K562 (cell line): ENCODE data around the gene PARD3B. TPM values are rescaled to one million over a fixed set of nuclear protein-coding genes. Genes with fewer than 3 reads are reported as not detected.

Experiments used
- ATAC-seq: fragments of 200-7000 bp; cut with Tn5 transposase; 3 replicates; pipeline ENCODE4 v1.9.1; 2020; ENCODE audit warnings: moderate library complexity
- BruUV-seq: library from RNA; stranded (reverse); fragments of 400-500 nt; replicated peaks from 2 replicates; lab custom pipeline; 2021; lab: Mats Ljungman, UMichigan
- CTCF ChIA-PET: fragments of 300-600 bp; formaldehyde crosslinking; extraction: SDS; loops from one replicate; lab custom pipeline; 2021; ENCODE audit warnings: low intra/inter-chr PET ratio; lab: Yijun Ruan, JAX
- POLR2A ChIA-PET: fragments of 300-600, 350-650 bp; sonication (Branson Sonifier 250); formaldehyde crosslinking; extraction: SDS; loops from one replicate; lab custom pipeline; 2021; ENCODE audit warnings: antibody characterized with exemption, inconsistent platforms; lab: Yijun Ruan, JAX
- DNase-seq, 4 experiments: peaks; one replicate each; pipeline versions ENCODE4 v3.0.0 to v3.0.0-alpha.2; 2011 to 2018; ENCODE audit warnings: low spot score in 3 of 4, mixed read lengths in 3 of 4; ENCODE audit errors: extremely low read depth in 1 of 4
- FAIRE-seq: peaks from 2 replicates; lab custom pipeline; 2011; peaks lifted over from hg19 to GRCh38; lab: Jason Lieb, UNC
- H2AFZ ChIP-seq: 2 replicates; pipeline ENCODE4 v1.6.0; 2011; ENCODE audit warnings: low read depth, low read length, control low read depth, inconsistent platforms
- H3K27ac ChIP-seq: fragments of 200-600 bp; 3 replicates; pipeline ENCODE4 v1.8.0; 2011; ENCODE audit warnings: low read depth, mild to moderate bottlenecking, control low read depth, inconsistent platforms, low read length, moderate library complexity, mixed read lengths; ENCODE audit errors: extremely low read depth
- H3K27me3 ChIP-seq, 2 experiments: fragments of 300-600 bp in 1 of 2; 2 replicates in 1 of 2; 3 replicates in 1 of 2; pipeline versions ENCODE4 v1.6.0 to v1.8.0; 2011; ENCODE audit warnings: inconsistent platforms in 2 of 2, low read length in 2 of 2, mild to moderate bottlenecking in 1 of 2, mixed read lengths in 1 of 2, moderate library complexity in 1 of 2; ENCODE audit not compliant: control insufficient read depth in 2 of 2, insufficient read depth in 2 of 2
- H3K36me3 ChIP-seq: fragments of 300-600 bp; 3 replicates; pipeline ENCODE4 v1.8.0; 2011; ENCODE audit warnings: mild to moderate bottlenecking, low read length, inconsistent platforms; ENCODE audit not compliant: control insufficient read depth, insufficient read depth
- H3K4me1 ChIP-seq, 2 experiments: fragments of 200-600 bp in 1 of 2; replicated peaks in 1 of 2; 2 replicates in 1 of 2; 3 replicates in 1 of 2; pipeline versions ENCODE4 v1.5.1 to v1.8.0; 2011; ENCODE audit warnings: inconsistent platforms in 2 of 2, low read length in 2 of 2, mild to moderate bottlenecking in 1 of 2, mixed read lengths in 1 of 2, moderate library complexity in 1 of 2; ENCODE audit not compliant: control insufficient read depth in 2 of 2, insufficient read depth in 2 of 2
- H3K4me2 ChIP-seq: 2 replicates; pipeline ENCODE4 v1.6.1; 2011; ENCODE audit warnings: low read length, control low read depth, inconsistent platforms, mixed read lengths; ENCODE audit not compliant: insufficient read depth
- H3K4me3 ChIP-seq: fragments of 200-600 bp; sonication (generic), shearing (Covaris generic); 2 replicates; pipeline ENCODE4 v1.5.1; 2016; ENCODE audit warnings: control low read depth, inconsistent platforms
- H3K79me2 ChIP-seq: fragments of 200-600 bp; 3 replicates; pipeline ENCODE4 v1.8.0; 2011; ENCODE audit warnings: low read length, inconsistent platforms; ENCODE audit not compliant: control insufficient read depth, insufficient read depth
- H3K9ac ChIP-seq, 2 experiments: 2 replicates each; pipeline versions ENCODE4 v1.6.0 to v1.6.1; 2011; ENCODE audit warnings: low read depth in 2 of 2, low read length in 2 of 2, control low read depth in 1 of 2, inconsistent platforms in 1 of 2, mild to moderate bottlenecking in 1 of 2, mixed read lengths in 1 of 2; ENCODE audit not compliant: insufficient read depth in 1 of 2
- H3K9me1 ChIP-seq: one replicate; pipeline ENCODE4 v1.6.0; 2011; ENCODE audit warnings: inconsistent platforms, mild to moderate bottlenecking, low read length, moderate library complexity; ENCODE audit not compliant: control insufficient read depth, insufficient read depth
- H3K9me3 ChIP-seq: replicated peaks from 2 replicates; pipeline ENCODE4 v1.5.1; 2011; ENCODE audit warnings: low read depth, low read length, inconsistent platforms; ENCODE audit not compliant: control insufficient read depth, insufficient read depth
- H4K20me1 ChIP-seq: replicated peaks from 2 replicates; pipeline ENCODE4 v1.6.1; 2011; ENCODE audit warnings: low read length, inconsistent platforms, mixed read lengths; ENCODE audit not compliant: control insufficient read depth, insufficient read depth
- FOSL1 ChIP-seq: fragments of 200-800 bp; sonication (Bioruptor generic); conservative IDR thresholded peaks from 2 replicates; pipeline ENCODE4 v1.6.1; 2016; ENCODE audit warnings: missing genetic modification characterization, missing compliant biosample characterization
- FOXJ3 ChIP-seq: sonication (generic); formaldehyde crosslinking; IDR thresholded peaks from 2 replicates; pipeline ENCODE4 v1.4.0; 2020; ENCODE audit warnings: mild to moderate bottlenecking, missing genetic modification reagents
- MYBL2 ChIP-seq, 2 experiments: fragments of 450-650 bp in 1 of 2; sonication (generic) in 1 of 2; formaldehyde crosslinking in 1 of 2; IDR thresholded peaks; 2 replicates each; pipeline versions ENCODE4 v1.6.1 to v1.8.1; 2017 to 2022; ENCODE audit warnings: borderline replicate concordance in 1 of 2, inconsistent platforms in 1 of 2, low read depth in 1 of 2, mild to moderate bottlenecking in 1 of 2, missing genetic modification reagents in 1 of 2, moderate library complexity in 1 of 2
- PTRF ChIP-seq: fragments of 450-650 bp; IDR thresholded peaks from 2 replicates; pipeline ENCODE4 v1.6.1; 2016; ENCODE audit warnings: mild to moderate bottlenecking, missing genetic modification characterization, missing compliant biosample characterization
- XRCC5 ChIP-seq: fragments of 200-400 bp; formaldehyde crosslinking; IDR thresholded peaks from 2 replicates; pipeline ENCODE4 v1.6.1; 2017; ENCODE audit warnings: low read depth, mild to moderate bottlenecking, low read length
- ZFP36 ChIP-seq: fragments of 150-350 bp; IDR thresholded peaks from 2 replicates; pipeline ENCODE4 v1.6.1; 2018; ENCODE audit warnings: low read length, low read depth; ENCODE audit not compliant: partially characterized antibody
- ZMIZ1 ChIP-seq, 2 experiments: fragments of 150-350 bp in 1 of 2; IDR thresholded peaks; 2 replicates each; pipeline ENCODE4 v1.6.1; 2012 to 2016; ENCODE audit warnings: low read depth in 2 of 2, low read length in 2 of 2, mild to moderate bottlenecking in 1 of 2, moderate library complexity in 1 of 2
- ZNF785 ChIP-seq: fragments of 250-450 bp; sonication (Bioruptor Pico); IDR thresholded peaks from 2 replicates; pipeline ENCODE4 v1.4.0; 2020; ENCODE audit warnings: mild to moderate bottlenecking
- WGBS: fragments of 100-300 bp; shearing (Covaris generic); methylation state at CpG from one replicate; pipeline ENCODE4 v1.1.6; 2016; ENCODE audit warnings: low coverage, mixed read lengths; ENCODE audit not compliant: insufficient coverage; ENCODE audit errors: missing lambda C conversion rate; 5-methylcytosine and 5-hydroxymethylcytosine counted together
- in situ Hi-C: fragments of 300-500 bp; cut with MboI; formaldehyde crosslinking; loops from 4 replicates; pipeline ENCODE4 v1.15.0; 2018; ENCODE audit warnings: inconsistent platforms, mixed read lengths
- intact Hi-C: fragments of 100-400 bp; cut with micrococcal nuclease; formaldehyde crosslinking; loops from 2 replicates; pipeline ENCODE4 v1.14.2; 2022
- polyA plus RNA-seq, 8 experiments: library from polyadenylated mRNA; depleted of rRNA in 4 of 8; stranded (reverse) in 5 of 8; unstranded in 3 of 8; fragments of >200 nt; fragmentation: Nextera tagmentation in 2 of 8; fragmentation: Illumina TruSeq in 1 of 8; extraction: Ambion mirVana in 2 of 8; extraction: Trizol in 1 of 8; gene quantifications; 2 replicates each; pipeline versions ENCODE4 v1.2.1 to v1.2.3, GENCODE V29; 2011 to 2014; ENCODE audit warnings: inconsistent platforms in 1 of 8, missing spikeins in 1 of 8
- total RNA-seq, 7 experiments: library from RNA; depleted of rRNA in 6 of 7; stranded (reverse); fragments of >200 nt in 6 of 7; fragmentation: Illumina TruSeq in 2 of 7; extraction: Trizol in 2 of 7; gene quantifications; 2 replicates each; pipeline versions ENCODE4 v1.2.1 to v1.2.3, GENCODE V29; 2011 to 2021; ENCODE audit warnings: low replicate concordance in 1 of 7

Gene PARD3B
- total and polyA plus RNA-seq, 9 of the 15 experiments (the other 6 are each of a cell fraction or from before 2014, with no cell fraction given): 0.15 to 3.0 (median 1.1) TPM

GRCh38 chr2:204750389-204750788, 205.1 kb downstream of the PARD3B start:
- WGBS: 15% methylated on average over 5 of the region's 5 CpGs
- in situ Hi-C loops (no loop called here), intact Hi-C loops (no loop called here)
- POLR2A ChIA-PET: no interaction called here
- no peak overlapping the region for H3K4me3 ChIP-seq
- no peak overlapping the region for H3K9ac ChIP-seq
- H3K79me2 ChIP-seq: no peaks in the 10 kb centered on the region
- no peaks in the 10 kb centered on the region for H3K27me3 ChIP-seq
- DNase-seq (no peak), ATAC-seq (no peak), FAIRE-seq (no peak)
- no TSS peak for BruUV-seq
- no peaks in the 10 kb centered on the region for H4K20me1 ChIP-seq
- no peak overlapping the region for H2AFZ ChIP-seq
- no peaks in the 10 kb centered on the region for H3K4me1 ChIP-seq
- TF ChIP-seq PTRF (tag) (no peak), FOSL1 (tag) (no peak), FOXJ3 (CRISPR knock-in tag) (no peak), ZFP36 (no peak), ZNF785 (no peak), XRCC5 (no peak), ZMIZ1 (IDR thresholded peaks at IDR 0.05; ENCODE audit: low read depth in 2 of 2, low read length in 2 of 2) (no peak), MYBL2 (IDR thresholded peaks at IDR 0.05; ENCODE audit: low read depth) (no peak), MYBL2 (CRISPR knock-in tag; IDR thresholded peaks at IDR 0.05; ENCODE audit: borderline replicate concordance) (no peak)
- H3K9me3 ChIP-seq: no peaks in the 10 kb centered on the region
- CTCF ChIA-PET: no interaction called here
- no peak overlapping the region for H3K4me2 ChIP-seq
- H3K9me1 ChIP-seq: no peaks in the 10 kb centered on the region
- H3K27ac ChIP-seq: no peak overlapping the region
- H3K36me3 ChIP-seq: no peaks in the 10 kb centered on the region
